ENCODE measurements around the gene C11orf52.
A peak's percentile ranks its signal among the peaks of the same experiment; 100 is the strongest.

The C11orf52 gene

GRCh38 chr11:111939836-111940604 is 21.3 kb downstream of the C11orf52 start:
- no peak for DNase-seq

DNA sequence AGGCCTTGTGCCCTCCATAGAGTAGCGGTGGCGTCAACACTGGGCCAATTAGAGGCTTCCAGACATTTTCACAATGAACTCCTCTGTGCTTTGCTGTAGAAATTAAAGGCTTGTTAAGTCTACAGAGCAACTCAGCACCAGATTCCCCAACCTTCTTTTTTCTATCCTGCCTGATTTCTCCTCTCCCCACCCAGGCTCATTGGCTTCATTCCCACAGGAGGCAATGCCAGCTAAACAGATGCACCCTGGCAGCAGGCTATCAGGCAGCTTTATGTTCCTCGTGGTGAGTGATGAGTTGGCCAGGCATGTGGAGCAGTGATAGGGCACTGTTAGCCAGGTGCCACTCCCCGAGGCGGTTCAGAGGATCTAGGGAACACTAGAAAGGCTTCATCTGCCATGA is 23.2 kb downstream of the C11orf52 start:
- DNase-seq, result no peak

DNA sequence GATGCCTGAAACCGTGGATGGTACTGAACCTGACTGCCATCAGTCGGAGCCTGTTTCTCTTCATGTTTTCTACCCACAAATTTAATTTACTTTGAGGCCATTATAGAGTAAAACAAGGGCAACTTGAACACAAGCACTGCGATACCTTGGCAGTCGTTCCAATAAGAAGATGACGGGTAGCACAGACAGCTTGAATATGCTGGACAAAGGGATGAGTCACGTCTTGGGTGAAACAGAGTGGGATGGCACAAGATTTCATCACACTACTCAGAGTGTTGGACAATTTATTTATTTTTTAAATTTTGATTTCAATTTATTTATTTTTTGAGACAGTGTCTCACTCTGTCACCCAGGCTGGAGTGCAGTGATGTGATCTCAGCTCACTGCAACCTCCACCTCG is 24.1 kb downstream of the C11orf52 start:
- peak; percentile 58 for DNase-seq

DNA sequence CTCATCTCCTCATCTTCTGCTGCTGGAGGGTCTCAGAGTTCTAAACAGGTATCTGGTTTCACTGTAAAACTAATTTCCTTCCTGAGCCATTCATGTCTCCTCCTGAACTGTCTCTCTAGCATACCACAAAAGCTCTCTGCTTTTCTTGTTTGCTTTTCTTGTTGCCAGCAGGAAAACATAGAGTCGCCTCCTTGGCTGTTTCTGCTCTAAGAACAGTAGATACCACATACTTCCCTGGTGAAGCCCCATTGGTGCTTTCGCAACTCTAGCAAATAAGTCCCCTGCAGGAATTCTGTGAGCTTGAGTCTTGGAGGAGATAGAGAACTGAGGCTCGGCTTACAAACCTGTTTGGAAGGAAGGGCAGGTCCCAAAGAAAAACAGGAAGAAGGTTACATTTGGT is 25.4 kb downstream of the C11orf52 start:
- DNase-seq, result no peak

GRCh38 chr11:111944651-111945051 is 25.9 kb downstream of the C11orf52 start:
- DNase-seq, result peak; percentile 56

DNA sequence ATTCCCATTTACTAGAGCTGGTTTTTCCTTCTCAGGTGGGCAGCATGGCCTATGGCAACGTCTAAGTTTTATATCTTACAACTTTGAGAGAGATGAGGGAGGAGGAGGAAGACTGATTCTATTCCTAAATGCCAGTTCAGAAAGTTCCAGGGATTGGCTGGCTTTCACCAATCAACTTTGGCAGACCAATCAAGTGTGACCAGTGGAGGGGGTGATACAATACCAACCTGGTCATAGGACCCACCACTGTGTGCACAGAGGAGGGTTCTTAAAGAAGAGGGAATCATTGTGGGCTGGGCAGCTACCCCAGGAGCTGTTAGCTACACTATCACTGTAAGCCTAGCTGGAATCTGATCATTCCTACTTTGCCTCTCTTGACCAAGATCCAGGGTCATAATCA is 26.5 kb downstream of the C11orf52 start:
- DNase-seq, result no peak

DNA sequence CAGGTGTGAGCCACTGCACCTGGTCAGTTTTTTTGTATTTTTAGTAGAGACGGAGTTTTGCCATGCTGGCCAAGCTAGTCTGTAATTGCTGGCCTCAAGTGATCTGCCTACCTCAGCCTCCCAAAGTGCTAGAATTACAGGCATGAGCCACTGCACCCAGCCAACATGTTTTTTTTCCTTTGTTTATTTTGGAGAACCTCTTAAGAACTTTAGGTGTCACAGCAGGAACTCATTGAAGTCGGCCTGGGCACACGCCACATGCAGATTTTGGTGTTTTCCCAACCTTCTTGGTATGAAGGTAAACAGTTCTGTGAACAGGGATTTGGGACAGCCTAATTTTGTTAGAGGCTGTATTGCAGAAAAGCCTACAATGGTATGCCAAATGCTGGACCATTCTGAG is 27.8 kb downstream of the C11orf52 start:
- no peak for DNase-seq

- no peak for DNase-seq
Measured at GRCh38 chr11:111947143-111947542, 28.4 kb downstream of the C11orf52 start.

DNA sequence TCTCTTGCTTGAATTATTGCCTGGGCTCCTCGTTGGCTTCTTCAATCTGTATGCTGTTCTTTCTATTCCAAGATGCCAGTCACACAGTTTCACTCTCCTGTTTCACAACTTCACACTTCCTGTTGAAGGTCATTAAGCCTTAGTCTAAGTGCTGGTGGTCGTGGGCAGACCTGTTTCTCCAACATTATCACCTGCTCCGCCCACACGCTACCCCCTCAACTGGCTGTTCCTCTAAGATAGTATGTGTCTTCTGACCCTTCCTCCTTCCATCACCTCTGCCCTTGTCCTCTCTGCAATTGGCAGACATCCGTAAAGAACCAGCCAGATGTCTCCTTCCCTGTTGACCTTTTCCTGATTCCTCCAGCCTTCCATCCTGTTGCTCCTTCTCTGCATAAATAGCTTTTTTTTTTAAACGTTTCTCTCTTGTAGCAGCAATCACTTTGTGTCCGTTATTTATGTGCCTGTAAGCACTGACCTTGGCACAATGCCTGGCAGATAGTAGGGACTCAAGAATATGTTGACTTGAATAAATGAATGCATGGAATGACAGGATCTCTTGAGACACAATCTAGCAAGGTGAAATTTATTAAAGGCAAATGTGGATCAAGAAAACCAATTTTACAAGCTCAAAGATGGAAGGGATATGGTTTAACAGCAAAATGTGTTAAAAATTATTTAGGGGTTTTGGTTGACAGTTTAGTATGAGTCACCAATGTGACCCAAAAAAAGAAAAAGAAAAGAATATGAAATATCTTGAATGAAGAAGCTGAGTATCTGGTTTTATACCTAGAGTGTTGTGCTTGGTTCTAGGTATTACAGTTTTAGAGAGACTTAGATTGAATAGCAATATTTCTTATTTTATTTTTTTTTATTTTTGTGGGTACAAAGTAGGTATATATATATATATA is 31.1 kb downstream of the C11orf52 start:
- DNase-seq, result peak; percentile 44

GRCh38 chr11:111951565-111951964 is 32.9 kb downstream of the C11orf52 start:
- DNase-seq, result no peak

DNA sequence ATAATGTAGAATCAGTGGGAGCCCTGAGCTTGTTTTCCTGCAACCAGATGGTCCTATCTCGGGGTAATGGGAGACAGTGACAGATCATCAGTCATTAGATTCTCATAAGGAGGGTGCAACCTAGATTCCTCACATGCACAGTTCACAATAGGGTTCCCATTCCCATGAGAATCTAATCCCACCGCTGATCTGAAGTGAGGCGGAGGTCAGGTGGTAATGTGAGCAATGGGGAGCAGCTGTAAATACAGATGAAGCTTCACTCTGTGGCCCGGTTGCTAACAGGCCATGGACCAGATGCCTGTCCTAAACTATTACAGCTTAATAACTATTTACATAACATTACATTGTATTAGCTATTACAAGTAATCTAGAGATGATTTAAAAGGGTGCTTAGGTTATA is 35.4 kb downstream of the C11orf52 start:
- no peak for DNase-seq

- DNase-seq, result no peak
Measured at GRCh38 chr11:111957663-111958444, 39.1 kb downstream of the C11orf52 start.

DNA sequence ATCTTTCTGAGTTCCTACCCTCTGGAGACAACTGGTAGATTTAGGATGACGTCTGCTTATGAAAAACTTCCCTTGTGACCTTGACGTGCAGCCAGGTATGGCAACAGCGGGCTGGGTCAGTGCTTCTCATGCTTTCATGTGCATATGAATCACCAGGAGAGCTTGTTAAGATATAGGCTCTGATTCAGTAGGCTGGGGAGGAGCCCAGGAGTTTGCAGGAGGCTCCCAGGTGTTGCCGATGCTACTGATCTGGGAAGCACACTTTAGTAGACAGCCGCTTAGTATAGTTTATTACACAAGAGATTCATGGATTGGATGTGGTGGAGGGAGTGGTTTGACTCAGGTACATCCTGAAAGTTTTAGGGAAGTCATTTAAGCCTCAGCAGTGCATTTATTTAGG is 42.2 kb downstream of the C11orf52 start:
- no peak for DNase-seq

GRCh38 chr11:111961389-111962300 is 42.9 kb downstream of the C11orf52 start:
- DNase-seq, result no peak

GRCh38 chr11:111963931-111964340 is 45.2 kb downstream of the C11orf52 start:
- no peak for DNase-seq

DNA sequence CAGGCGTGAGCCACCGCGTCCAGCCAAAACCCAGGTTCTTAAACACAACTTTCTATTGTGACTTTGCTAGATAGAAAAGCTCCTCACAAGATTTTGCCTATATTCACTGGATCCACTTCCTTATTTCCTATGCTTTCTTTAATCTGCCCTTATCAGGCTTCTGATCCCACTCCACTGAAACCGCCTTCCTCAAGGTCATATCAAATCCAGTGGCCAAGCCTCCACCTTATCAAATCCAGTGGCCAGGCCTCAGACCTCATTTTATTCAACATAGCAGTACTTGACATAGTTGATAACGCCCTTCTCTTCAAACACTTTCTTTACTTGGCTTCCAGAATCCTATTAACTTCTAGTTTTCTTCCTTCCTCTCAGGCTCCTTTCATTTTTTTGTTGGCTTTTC is 48.0 kb downstream of the C11orf52 start:
- no peak for DNase-seq

- no peak for DNase-seq
Measured at GRCh38 chr11:111967649-111968048, 48.9 kb downstream of the C11orf52 start.

DNA sequence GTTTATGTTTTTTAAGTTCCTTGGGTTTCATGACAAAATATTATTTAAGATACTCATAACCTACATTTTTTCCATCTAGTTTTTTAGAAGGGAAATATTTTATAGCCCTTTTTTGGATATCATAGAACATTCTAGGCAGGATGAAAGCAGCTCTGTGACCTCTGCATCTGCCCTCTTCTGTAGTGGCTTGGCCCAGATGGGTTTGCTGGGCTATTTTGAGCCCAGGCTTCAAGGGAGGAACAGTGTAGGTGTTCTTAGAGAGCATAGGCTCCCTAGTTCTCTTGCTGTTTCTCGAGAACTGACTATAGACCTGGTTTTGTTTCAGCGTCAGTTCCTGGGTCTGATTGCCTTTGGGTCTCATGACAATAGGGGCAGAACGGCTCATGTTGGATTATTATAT is 50.6 kb downstream of the C11orf52 start:
- no peak for DNase-seq

GRCh38 chr11:111974446-111974845 is 55.7 kb downstream of the C11orf52 start:
- no peak for DNase-seq

GRCh38 chr11:111975076-111975806 is 56.5 kb downstream of the C11orf52 start:
- DNase-seq, result peak; percentile 10

GRCh38 chr11:111976119-111976766 is 57.5 kb downstream of the C11orf52 start:
- no peak for DNase-seq

Measured in inflammatory macrophage treated with lipopolysaccharide for 4 hours (primary cell).